GM21529 (cell line): ENCODE results near the gene IFNL4.
"Not testable (repeated sequence)": the region's sequence is repeated elsewhere in the genome, so short reads cannot be mapped to it uniquely, and the experiment has no call there.

Experiments used
- ATAC-seq: cut with Tn5 transposase; IDR thresholded peaks from one replicate; pipeline ENCODE4 v1.9.1; 2021; ENCODE audit not compliant: unreplicated experiment

Gene IFNL4

DNA sequence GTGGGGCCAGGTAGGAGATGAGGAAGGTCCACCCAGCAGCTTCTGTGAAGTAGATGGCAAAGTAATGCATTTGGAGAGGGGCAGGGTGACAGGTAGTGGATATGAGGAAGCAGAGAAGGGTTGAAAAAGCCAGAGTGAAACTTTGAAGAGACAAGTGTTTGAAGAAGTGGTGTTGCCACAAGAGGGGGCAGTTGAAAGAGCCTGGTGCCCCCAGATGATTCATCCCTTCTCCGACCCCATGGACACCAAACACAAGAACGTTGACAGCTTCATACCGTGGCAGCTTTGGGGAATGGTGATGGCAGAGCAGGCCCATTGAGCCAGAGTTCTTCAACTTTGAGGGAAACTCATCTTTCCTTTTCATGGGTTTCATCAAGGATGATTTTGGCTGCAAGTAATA is 23.7 kb downstream of the IFNL4 start:
- no peak for ATAC-seq

DNA sequence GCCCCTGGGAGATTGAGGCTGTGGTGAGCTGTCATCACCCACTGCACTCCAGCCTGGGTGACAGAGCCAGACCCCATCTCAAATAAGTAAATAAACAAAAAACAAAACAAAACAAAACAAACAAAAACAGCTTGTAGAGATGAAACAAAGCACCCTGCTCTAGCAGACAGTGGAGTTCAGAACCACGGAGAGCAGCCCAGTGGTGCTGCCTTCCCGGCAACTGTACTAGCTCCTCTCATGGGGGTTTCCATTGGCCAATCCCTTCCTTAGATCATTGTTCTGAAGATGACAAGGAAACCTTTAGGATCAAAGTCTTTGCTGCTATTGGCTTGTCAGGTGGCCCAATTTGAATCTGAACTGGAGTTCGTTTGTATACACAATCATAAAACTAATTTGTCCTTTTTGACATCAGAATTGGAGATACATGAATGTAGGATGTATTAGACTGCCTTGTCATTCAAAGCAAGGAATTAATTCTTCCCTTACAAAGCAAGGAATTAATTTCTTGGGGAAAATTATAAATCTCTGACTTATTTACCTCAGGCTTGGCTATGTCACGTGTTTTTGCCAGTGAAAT is 24.9 kb downstream of the IFNL4 start:
- no peak for ATAC-seq

DNA sequence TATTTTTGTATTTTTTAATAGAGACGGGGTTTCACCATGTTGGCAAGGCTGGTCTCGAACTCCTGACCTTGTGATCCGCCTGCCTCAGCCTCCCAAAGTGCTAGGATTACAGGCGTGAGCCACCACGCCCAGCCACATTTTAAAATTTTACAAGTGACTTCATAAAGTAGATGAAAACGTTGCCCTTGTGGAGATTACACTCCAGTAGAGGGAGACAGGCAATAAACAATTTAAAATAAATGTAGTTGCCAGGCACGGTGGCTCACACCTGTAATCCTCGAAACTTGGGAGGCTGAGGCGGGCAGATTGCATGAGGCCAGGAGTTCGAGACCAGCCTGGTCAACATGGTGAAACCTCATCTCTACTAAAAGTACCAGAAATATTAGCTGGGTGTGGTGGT is 29.5 kb downstream of the IFNL4 start:
- not testable (repeated sequence) for ATAC-seq

DNA sequence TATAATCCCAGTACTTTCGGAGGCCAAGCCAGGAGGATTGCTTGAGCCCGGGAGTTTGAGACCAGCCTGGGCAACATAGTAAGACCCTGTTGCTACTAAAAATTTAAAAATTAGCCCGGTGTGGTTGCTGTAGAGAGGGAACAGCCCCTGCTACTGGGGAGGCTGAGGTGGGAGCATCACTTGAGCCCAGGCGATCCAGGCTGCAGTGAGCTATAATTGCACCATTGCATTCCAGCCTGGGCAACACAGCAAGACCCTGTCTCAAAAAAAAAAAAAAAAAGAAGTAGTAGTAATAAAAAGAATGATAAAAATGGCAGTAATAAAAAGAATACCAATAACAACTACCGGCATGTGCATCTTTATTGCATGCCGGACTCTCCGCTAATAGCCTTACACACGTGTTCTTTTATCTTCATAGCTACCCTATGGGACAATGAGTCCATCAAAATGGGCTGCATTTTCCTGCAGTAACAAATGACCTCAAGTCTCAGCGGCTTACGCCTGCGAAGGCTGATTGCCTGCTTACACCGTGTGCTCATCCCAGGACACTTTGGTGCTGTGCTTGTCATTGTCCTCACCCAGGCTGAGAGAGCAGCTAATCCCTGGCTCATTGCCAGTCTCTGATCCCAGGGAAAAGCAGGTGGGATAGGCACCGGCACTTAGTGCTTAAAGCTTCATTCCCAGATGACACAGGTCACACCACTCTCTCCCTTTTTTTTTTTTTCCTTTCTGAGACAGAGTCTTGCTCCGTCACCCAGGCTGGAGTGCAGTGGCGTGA is 30.2 kb downstream of the IFNL4 start:
- no peak for ATAC-seq

DNA sequence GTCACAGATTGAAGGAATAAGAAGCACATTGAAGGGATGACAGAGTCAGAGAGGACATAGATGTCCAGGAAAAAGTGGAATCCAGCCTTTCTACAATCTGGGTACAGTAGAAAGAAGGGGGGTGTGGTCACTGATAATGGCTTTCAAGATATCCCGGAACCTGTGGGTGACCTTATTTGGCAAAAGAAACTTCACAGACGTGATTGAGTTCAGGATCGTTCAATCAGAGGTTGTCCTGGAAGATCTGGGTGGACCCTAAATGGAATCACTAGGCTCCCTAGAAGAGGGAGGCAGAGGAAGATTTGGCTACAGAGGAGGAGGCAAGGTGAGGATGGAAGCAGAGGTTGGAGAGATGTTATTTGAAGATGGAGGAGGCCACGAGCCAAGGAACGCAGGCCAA is 31.6 kb downstream of the IFNL4 start:
- no peak for ATAC-seq

DNA sequence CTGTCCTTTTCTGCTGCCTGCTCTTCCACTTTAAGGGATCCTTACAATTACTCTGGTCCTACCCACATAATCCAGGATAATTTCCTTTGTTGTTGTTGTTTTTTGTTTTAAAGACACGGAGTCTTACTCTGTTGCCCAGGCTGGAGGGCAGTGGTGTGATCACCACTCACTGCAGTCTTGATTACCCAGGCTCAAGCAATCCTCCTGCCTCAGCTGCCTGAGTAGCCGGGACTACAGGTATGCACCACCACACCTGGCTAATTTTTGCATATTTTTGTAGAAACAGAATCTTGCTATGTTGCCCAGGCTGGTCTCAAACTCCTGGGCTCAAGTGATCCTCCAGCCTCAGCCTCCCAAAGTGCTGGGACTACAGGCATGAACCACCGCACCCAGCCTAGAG is 33.3 kb downstream of the IFNL4 start:
- ATAC-seq, result not testable (repeated sequence)

DNA sequence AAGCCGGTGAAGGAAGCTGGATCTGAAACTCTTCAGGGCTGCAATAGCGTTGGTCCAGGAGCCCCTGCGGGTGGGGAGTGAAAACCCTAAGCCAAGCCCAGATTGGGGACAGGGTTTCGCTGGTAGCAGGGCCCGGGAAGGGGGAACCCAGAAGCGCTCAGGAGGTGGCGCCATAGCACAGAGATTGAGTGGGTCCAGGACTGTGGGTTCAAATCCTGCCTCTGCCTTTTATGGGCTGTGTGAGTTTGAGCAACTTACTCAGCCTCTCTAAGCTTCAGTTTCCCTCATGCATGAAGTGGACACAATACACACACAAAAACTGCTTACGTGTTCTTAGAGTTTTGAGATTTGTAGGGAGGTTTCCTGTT is 36.3 kb downstream of the IFNL4 start:
- no peak for ATAC-seq

DNA sequence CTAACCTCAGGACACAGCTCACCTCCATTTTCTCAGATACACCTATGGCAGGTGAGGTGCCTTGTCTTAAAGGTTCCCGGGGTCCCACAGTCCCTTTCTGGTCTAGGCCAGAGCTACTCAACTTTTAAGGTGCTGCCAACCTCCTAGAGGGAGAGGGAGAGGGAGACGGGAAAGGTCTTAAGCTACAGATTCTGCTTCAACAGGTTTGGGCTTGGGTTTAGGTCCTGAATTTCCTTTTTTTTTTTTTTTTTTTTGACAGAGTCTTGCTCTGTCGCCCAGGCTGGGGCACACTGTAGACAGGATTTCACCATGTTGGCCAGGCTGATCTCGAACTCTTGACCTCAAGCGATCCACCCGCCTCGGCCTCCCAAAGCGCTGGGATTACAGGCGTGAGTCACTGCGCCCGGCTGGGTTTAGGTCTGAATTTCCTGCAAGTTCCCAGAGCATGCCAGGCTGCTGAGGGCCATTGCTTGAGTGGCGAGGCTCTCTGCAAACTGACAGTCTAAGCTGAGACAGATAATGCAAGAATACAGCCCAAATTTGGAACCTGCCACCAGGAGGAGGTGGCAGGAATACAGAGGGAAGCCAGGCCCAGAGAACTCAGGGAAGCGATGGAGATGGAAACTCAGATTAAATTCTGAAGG is 36.8 kb downstream of the IFNL4 start:
- no peak for ATAC-seq

DNA sequence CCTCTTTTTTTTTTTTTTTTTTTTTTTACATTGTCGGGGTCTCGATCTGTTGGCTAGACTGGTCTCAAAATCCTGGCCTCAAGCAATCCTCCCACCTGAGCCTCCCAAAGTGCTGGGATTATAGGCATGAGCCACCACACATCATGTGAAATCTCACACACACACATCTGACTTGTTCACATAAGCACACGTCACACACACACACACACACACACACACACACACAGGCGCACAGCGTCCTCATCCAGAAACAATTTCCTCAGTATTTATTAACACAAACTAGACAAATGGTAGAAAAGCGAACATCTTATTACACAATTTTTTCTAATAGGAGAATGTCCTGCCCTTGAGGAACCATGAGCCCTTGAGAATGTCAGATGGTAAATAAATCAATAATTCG is 39.5 kb downstream of the IFNL4 start:
- no peak for ATAC-seq

DNA sequence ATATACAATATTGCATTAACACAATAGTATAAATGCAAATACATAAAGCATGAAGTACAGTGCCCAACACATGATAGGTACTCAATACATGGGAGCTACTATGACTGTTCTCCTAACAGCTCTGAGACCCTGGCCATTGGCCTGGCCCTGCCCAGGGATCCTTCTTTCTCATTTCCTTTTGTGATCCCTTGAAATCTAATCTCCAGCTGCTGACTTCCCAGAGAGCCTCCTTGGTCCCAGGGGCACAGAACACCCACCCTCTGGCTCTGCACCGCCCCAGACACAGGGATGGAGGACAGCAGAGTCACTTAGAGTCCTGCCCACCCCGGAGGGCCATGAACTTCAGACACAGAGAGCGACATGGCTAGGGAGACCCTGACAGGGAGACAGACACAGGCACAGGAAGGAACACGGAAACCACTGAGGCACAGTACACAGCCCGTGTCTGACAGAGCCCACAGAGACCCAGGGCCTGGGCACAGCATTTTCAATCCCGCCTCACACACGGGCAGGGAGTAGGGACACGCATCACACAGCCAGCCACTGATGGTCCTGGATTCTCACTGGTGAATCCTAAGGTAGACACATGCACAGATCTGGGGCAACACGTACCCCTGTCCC is 40.4 kb downstream of the IFNL4 start:
- no peak for ATAC-seq

DNA sequence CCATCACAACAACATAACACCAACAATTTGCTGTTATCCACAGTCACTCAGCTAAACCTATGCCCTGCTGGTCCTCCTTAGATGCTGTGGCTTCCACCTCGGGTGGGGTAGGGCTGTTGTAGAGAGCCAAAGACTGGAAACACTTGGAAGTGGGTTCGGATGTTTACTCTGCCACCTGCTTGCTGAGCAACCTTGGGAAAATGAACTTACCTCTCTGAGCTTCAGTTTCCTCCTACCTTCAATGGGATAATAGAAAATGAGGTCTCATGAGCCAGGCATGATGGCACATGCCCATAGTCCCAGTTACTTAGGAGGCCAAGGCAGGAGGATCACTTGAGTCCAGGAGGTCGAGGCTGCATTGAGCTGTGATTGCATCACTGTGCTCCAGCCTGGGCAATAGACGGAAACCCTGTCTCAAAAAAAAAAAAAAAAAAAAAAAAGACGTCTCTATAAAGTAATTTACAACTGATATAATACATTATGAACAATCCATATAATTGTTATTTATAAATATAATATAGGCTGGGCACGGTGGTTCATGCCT is 41.3 kb downstream of the IFNL4 start:
- ATAC-seq, result no peak

DNA sequence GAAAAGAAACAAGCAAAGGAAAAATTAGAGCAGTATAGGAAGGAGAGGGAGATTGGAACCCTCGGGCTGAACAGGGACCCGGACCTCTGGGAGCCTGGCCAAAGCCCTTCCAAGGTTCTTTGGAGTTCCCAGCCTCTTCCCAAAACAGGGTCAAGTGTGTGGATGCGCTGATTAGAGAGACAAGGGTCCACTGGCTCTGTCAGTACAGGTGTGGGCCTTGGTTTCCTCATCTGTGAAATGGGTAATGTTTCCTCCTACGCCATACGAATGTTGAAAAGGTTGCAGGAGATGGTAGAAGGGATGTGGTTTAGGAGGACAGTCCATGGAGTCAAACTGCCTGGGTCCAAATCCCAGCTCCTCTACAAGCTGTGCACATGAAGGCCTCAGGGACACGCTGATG is 42.5 kb downstream of the IFNL4 start:
- ATAC-seq, result no peak

DNA sequence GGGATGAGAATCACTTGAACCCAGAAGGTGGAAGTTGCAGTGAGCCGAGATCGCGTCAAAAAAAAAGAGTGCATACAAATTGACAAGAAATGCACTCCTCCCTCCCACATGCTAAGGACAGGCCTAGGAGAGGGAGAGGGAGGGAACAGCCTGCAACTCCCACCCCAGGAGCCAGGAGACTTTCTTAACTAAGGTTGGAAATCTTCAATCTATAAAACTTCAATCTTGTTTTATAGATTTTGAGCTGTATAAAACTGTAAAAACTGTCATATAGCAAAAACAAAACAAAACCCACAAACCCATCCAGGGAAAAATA is 43.2 kb downstream of the IFNL4 start:
- ATAC-seq, result no peak

DNA sequence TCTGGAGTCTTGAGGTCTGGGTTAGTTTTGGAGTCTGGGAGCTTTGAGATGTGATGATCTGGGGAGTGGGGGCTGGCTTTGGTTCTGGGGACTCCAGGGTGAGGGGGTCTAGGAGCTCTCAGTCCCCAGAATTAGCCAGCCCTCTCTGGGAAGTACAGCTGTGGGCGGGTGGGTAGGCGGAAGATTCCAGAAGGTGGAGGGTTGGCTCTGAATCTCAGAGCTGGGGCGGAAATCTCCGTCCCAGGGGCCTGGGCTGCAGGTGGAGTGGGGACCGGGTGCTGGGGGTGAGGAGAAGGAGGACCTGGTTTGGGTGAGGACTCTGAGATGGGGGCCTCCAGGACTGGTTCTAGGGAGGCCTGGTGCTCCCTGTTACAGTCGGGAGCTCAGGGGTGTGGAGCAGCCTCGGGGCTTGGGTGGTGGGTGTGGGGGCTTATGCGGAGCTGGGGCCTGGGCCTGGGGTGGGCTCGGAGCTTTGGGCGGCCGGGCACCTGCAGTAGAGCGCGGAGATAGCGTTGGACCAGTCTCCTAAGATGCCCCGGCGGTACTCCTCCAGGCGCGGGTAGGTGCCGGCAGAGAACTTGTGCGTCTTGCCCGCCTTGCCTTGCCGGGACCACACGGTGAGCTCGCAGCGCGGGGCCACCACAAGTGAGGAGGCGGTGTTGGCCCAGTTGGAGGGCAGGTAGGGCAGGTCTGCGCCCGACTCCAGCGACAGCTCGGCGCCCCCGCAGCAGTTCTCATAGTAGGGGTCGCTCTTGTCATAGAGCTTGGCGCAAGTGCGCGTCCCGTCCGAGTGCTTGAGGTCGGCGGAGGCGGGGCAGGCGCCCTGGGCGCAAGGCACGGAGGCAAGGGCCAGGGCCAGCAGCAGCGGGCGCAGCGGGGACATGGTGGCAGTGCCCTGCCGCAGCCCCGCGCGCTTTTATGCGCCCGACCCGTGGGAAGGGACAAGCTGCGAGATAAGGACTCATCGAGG is 45.0 kb downstream of the IFNL4 start, which contains the start of gene SYCN:
Gene SYCN, minus strand, starts transcription at position 892 of the 970 bp plus-strand sequence. Its CDS starts 9 bp downstream, at position 883.
- no peak for ATAC-seq

DNA sequence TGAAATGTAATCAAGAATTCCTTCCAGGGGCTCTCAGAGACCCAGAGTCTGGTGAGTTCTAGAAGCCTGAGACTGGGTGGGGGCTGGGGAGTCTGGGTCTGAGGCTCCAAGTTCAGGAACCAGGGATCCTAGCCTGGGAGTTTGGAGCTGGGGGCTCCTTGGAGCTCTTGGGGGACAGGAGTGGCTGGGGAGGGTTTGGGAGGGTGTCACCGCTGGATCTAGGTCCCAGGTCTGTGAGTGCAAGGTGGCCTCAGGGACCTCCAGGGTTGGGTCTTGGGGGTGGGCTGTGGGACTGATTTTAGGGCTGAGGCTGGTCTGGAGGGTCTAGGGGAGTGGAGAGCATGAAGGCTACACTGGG is 45.7 kb downstream of the IFNL4 start:
- ATAC-seq, result no peak

DNA sequence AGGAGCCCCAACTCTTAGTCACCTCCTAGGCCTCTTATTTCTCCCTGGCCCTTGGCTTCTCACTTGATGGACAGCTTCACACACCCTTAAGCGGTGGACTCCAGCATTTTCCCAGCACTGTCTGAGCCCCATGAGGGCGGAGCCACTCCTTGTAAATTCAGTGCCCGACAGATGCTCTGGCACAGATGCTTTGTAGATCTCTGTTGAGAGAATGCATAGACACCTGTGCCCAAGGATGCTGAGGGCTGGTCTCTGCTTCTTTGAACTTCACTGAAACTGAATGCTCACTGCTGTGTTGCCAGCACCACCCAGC is 47.9 kb downstream of the IFNL4 start:
- ATAC-seq, result no peak

DNA sequence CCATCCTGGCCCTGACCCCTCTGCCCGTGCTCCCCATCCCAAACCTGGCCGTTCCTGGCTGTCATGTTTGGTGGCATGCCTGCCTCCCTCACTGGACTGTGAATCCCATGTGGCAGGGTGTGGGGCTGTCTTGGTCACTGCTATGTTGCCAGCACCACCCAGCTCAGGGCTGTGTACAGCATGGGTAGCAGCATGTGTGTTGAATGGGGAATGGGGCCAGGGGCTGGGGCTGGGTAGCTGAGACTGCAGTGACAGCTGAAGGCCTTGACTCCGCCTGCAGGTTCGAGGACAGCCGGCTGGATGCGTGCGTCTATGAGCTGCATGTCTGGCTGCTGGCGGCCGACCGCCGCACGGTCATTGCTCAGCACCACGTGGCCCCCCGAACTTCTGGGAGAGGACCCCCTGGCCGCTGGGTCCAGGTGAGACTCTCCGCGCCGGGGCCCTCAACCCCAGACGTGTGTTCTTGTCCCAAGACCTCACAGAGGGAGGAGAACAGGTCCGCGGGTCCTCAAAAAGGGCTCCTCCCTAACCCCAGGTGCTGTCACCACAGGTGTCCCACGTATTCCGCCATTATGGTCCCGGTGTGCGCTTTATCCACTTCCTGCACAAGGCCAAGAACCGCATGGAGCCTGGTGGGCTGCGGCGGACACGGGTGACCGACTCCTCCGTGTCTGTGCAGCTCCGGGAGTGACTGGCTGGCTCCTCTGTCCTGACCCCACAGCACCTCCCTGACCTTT is 48.4 kb downstream of the IFNL4 start:
- no peak for ATAC-seq

DNA sequence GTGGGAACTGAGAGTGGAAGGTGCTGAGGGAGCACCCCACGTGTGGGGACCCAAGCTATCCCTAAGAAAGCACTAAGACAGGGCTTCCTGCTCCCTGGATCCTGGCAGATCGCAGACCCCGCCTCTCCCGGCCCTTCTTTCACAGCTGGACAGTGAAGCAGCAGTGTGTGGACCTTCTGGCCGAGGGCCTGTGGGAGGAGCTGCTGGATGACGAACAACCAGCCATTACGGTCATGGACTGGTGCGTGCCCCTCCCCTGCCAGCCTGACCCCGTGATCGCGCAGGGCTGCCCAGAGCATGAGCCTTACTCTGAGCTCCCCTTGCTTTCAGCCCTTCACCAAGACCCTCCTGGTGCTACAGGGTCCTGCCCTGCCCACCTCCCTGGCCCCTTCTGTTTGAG is 49.6 kb downstream of the IFNL4 start:
- no peak for ATAC-seq

DNA sequence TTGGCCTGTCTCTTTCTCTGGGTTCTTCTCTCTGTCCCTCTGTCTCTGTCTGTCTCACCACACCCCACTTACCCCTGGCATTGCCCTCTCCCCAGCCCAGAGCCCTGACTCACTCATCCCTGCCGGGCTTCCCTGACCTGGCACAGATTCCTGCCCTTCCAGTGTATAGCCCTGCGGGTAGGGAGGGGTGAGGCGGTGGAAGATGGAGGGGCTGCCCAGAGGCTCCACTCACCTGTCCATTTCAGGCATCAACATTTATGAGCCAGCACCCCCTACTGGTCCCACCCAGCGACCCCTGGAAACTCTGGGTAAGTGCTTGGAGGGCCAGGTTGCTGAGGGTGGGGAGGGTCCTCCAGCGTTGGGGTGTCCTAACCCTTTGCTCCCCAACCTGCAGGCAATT is 50.8 kb downstream of the IFNL4 start:
- no peak for ATAC-seq

DNA sequence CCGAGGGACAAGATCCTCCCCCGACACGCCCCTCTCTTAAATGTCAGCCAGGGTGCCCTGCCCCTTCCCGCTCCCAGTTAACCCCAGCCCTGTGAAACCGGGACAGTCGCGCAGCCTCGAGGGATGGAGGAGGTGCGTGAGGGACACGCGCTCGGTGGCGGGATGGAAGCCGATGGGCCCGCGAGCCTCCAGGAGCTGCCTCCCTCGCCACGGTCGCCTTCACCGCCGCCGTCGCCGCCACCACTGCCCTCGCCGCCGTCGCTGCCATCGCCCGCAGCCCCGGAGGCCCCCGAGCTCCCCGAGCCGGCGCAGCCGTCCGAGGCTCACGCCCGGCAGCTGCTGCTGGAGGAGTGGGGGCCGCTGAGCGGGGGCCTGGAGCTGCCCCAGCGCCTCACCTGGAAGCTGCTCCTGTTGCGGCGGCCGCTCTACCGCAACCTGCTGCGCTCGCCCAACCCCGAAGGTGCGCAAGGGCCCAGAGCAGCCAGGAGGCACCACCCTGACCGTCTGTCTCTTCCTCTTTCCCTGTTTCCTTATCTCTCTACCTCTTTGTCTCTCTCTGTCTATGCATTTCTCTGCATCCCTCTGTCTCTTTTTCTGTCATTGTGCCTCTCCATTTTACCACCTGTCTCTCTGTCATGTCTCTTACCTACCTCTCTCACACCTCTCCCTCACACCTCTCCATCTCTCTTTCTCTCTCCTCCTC is 51.6 kb downstream of the IFNL4 start, which contains the start of gene NCCRP1:
Gene NCCRP1, plus strand, starts transcription at position 105 of the 703 bp plus-strand sequence. Its CDS starts 19 bp downstream, at position 124.
- ATAC-seq, result no peak
